K562 (cell line): ENCODE measurements around the gene MAB21L4. TPM values are rescaled to one million over a fixed set of nuclear protein-coding genes. Genes with fewer than 3 reads are reported as not detected.

ENCODE experiments used
- HLTF ChIP-seq: fragments of 450-650 bp; IDR thresholded peaks from 2 replicates; pipeline ENCODE4 v1.6.1; 2016
- ILK ChIP-seq: fragments of 450-650 bp; IDR thresholded peaks from 2 replicates; pipeline ENCODE4 v1.6.1; 2016; ENCODE audit warnings: missing genetic modification characterization, low read depth, mild to moderate bottlenecking, missing compliant biosample characterization, moderate library complexity, borderline replicate concordance
- TEAD1 ChIP-seq, 2 experiments: fragments of 450-650 bp in 1 of 2; sonication (generic) in 1 of 2; formaldehyde crosslinking; IDR thresholded peaks; 2 replicates each; pipeline versions ENCODE4 v1.4.0 to v1.8.0; 2020 to 2022; ENCODE audit warnings: mild to moderate bottlenecking in 2 of 2, missing genetic modification reagents in 1 of 2
- ZFP1 ChIP-seq: fragments of 450-650 bp; formaldehyde crosslinking; IDR thresholded peaks from 2 replicates; pipeline ENCODE4 v1.4.0; 2020; ENCODE audit warnings: mild to moderate bottlenecking, mixed read lengths
- polyA plus RNA-seq, 8 experiments: library from polyadenylated mRNA; depleted of rRNA in 4 of 8; stranded (reverse) in 5 of 8; unstranded in 3 of 8; fragments of >200 nt; fragmentation: Nextera tagmentation in 2 of 8; fragmentation: Illumina TruSeq in 1 of 8; extraction: Ambion mirVana in 2 of 8; extraction: Trizol in 1 of 8; gene quantifications; 2 replicates each; pipeline versions ENCODE4 v1.2.1 to v1.2.3, GENCODE V29; 2011 to 2014; ENCODE audit warnings: inconsistent platforms in 1 of 8, missing spikeins in 1 of 8
- total RNA-seq, 7 experiments: library from RNA; depleted of rRNA in 6 of 7; stranded (reverse); fragments of >200 nt in 6 of 7; fragmentation: Illumina TruSeq in 2 of 7; extraction: Trizol in 2 of 7; gene quantifications; 2 replicates each; pipeline versions ENCODE4 v1.2.1 to v1.2.3, GENCODE V29; 2011 to 2021; ENCODE audit warnings: low replicate concordance in 1 of 7
- TF ChIP-seq, protein P1 (sequence below): fragments of 450-650 bp; IDR thresholded peaks from 2 replicates; pipeline ENCODE4 v1.6.1; 2017; ENCODE audit warnings: mild to moderate bottlenecking, moderate library complexity
- TF ChIP-seq, protein P2 (sequence below), 2 experiments: fragments of 200-800 bp in 1 of 2; sonication (Bioruptor generic) in 1 of 2; sonication (generic) in 1 of 2; formaldehyde crosslinking in 1 of 2; IDR thresholded peaks in 1 of 2; conservative IDR thresholded peaks in 1 of 2; 2 replicates each; pipeline versions ENCODE4 v1.5.0 to v1.6.1; 2016 to 2020; ENCODE audit warnings: missing compliant biosample characterization in 1 of 2, missing genetic modification characterization in 1 of 2, missing genetic modification reagents in 1 of 2
- TF ChIP-seq, protein P3 (sequence below): fragments of 450-650 bp; formaldehyde crosslinking; IDR thresholded peaks from 2 replicates; pipeline ENCODE4 v1.4.0; 2020; ENCODE audit warnings: mild to moderate bottlenecking, moderate library complexity

Gene MAB21L4
- total and polyA plus RNA-seq, 9 of the 15 experiments (the other 6 are each of a cell fraction or from before 2014, with no cell fraction given): 0.03 TPM; not detected in 8

DNA sequence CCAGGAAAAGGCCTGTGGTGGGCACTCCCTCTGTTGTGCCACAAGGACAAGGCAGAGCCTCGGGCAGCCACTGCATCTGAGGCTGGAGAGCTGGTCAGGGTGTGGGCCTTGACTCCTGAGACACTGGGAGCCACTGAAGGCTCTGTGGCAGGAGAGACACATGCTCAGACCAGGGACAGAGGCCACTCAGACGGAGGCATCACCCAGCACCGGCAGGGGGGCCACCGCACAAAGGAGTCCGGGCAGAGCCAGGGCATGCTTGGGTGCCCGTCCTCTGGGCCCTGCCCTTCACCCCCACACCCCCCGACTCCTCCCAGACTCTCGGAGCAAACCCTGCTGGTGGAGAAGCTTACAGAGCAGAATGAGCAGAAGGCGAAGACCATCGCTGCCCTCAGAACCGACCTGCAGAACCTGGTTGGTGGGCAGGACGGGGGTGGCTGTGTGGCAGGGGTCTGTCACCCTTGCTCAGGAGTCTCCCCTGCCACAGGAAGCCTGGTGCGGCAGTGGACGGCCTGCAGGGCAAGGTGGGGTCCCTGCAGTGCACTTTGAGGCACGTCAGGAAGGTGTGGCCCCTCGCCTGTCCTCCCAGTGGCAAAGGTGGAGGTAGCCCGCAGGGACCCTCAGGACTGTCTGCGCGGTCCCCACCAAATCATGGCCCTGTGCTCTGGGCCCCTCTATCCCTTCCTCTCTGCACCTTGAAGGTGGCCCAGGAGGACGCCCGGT is 36.2 kb upstream of the MAB21L4 start (continued):
- TF ChIP-seq, protein P1, sequence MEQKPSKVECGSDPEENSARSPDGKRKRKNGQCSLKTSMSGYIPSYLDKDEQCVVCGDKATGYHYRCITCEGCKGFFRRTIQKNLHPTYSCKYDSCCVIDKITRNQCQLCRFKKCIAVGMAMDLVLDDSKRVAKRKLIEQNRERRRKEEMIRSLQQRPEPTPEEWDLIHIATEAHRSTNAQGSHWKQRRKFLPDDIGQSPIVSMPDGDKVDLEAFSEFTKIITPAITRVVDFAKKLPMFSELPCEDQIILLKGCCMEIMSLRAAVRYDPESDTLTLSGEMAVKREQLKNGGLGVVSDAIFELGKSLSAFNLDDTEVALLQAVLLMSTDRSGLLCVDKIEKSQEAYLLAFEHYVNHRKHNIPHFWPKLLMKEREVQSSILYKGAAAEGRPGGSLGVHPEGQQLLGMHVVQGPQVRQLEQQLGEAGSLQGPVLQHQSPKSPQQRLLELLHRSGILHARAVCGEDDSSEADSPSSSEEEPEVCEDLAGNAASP: no peak
- TF ChIP-seq ZFP1 (no peak), ILK (tag) (no peak), TEAD1 (CRISPR knock-in tag; IDR thresholded peaks at IDR 0.05) (no peak), HLTF (no peak)
- TF ChIP-seq, protein P2, sequence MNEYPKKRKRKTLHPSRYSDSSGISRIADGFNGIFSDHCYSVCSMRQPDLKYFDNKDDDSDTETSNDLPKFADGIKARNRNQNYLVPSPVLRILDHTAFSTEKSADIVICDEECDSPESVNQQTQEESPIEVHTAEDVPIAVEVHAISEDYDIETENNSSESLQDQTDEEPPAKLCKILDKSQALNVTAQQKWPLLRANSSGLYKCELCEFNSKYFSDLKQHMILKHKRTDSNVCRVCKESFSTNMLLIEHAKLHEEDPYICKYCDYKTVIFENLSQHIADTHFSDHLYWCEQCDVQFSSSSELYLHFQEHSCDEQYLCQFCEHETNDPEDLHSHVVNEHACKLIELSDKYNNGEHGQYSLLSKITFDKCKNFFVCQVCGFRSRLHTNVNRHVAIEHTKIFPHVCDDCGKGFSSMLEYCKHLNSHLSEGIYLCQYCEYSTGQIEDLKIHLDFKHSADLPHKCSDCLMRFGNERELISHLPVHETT (CRISPR knock-in tag; conservative IDR thresholded peaks at IDR 0.05 in 1 of 2, IDR thresholded peaks at IDR 0.05 in 1 of 2): no peak
- TF ChIP-seq, protein P3, sequence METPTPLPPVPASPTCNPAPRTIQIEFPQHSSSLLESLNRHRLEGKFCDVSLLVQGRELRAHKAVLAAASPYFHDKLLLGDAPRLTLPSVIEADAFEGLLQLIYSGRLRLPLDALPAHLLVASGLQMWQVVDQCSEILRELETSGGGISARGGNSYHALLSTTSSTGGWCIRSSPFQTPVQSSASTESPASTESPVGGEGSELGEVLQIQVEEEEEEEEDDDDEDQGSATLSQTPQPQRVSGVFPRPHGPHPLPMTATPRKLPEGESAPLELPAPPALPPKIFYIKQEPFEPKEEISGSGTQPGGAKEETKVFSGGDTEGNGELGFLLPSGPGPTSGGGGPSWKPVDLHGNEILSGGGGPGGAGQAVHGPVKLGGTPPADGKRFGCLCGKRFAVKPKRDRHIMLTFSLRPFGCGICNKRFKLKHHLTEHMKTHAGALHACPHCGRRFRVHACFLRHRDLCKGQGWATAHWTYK (CRISPR knock-in tag): no peak
